Muscle layer of colon (tissue), 2 donors: ENCODE results near the gene CACHD1.

Experiments used
- H3K27ac ChIP-seq: one replicate; pipeline ENCODE4 v1.7.0; 2013; ENCODE audit warnings: low read depth, mild to moderate bottlenecking, low read length, moderate library complexity
- H3K27me3 ChIP-seq, 2 donors: one replicate each; pipeline ENCODE4 v1.7.0; 2013; ENCODE audit warnings: low read length in 2 of 2, mild to moderate bottlenecking in 2 of 2; ENCODE audit not compliant: insufficient read depth in 2 of 2, control insufficient read depth in 1 of 2
- H3K36me3 ChIP-seq: one replicate; pipeline ENCODE4 v1.7.0; 2013; ENCODE audit warnings: mild to moderate bottlenecking, low read length; ENCODE audit not compliant: insufficient read depth
- H3K4me1 ChIP-seq: one replicate; pipeline ENCODE4 v1.7.0; 2013; ENCODE audit warnings: mild to moderate bottlenecking, low read length; ENCODE audit not compliant: insufficient read depth
- H3K4me3 ChIP-seq, 2 donors: one replicate each; pipeline ENCODE4 v1.7.0; 2013; ENCODE audit warnings: low read length in 2 of 2, low read depth in 1 of 2, mild to moderate bottlenecking in 1 of 2, moderate library complexity in 1 of 2
- H3K9ac ChIP-seq: one replicate; pipeline ENCODE4 v1.7.0; 2013; ENCODE audit warnings: low read length
- H3K9me3 ChIP-seq: one replicate; pipeline ENCODE4 v1.7.0; 2013; ENCODE audit warnings: mild to moderate bottlenecking, low read length
- donor health status: abdominal sarcoma.
- donor health status: Adenocarcinoma of cecum.

The CACHD1 gene

GRCh38 chr1:64678366-64678765, 208.4 kb downstream of the CACHD1 start:
- peaks cover 11% of the 10 kb centered on the region for H3K4me1 ChIP-seq
- no peak overlapping the region for H3K4me3 ChIP-seq
- H3K9me3 ChIP-seq, result no peaks in the 10 kb centered on the region
- H3K9ac ChIP-seq, result no peak overlapping the region
- H3K27ac ChIP-seq, result no peak overlapping the region
- H3K36me3 ChIP-seq, result peaks cover 27% of the 10 kb centered on the region
- no peaks in the 10 kb centered on the region for H3K27me3 ChIP-seq

GRCh38 chr1:64679177-64679576, 209.2 kb downstream of the CACHD1 start:
- no peaks in the 10 kb centered on the region for H3K27me3 ChIP-seq
- H3K27ac ChIP-seq, result no peak overlapping the region
- H3K4me3 ChIP-seq, result no peak overlapping the region
- no peaks in the 10 kb centered on the region for H3K9me3 ChIP-seq
- H3K36me3 ChIP-seq, result peaks cover 27% of the 10 kb centered on the region
- H3K9ac ChIP-seq, result no peak overlapping the region
- peaks cover 11% of the 10 kb centered on the region for H3K4me1 ChIP-seq

- H3K9me3 ChIP-seq, result no peaks in the 10 kb centered on the region
- no peak overlapping the region for H3K9ac ChIP-seq
- H3K27me3 ChIP-seq, result no peaks in the 10 kb centered on the region
- peaks cover 27% of the 10 kb centered on the region for H3K36me3 ChIP-seq
- H3K4me3 ChIP-seq, result no peak overlapping the region
- H3K27ac ChIP-seq, result no peak overlapping the region
- H3K4me1 ChIP-seq, result peaks cover 11% of the 10 kb centered on the region
Observed at GRCh38 chr1:64680599-64680998, 210.7 kb downstream of the CACHD1 start.

- Histone ChIP-seq H3K36me3 (peaks cover 27% of the 10 kb centered on the region), H3K27me3 (no peaks in the 10 kb centered on the region)
Observed at GRCh38 chr1:64681043-64681442, 211.1 kb downstream of the CACHD1 start.

GRCh38 chr1:64683419-64683818, 213.5 kb downstream of the CACHD1 start:
- no peak overlapping the region for H3K4me3 ChIP-seq
- H3K4me1 ChIP-seq, result peaks cover 5% of the 10 kb centered on the region
- H3K9me3 ChIP-seq, result no peaks in the 10 kb centered on the region
- H3K27ac ChIP-seq, result no peak overlapping the region
- H3K36me3 ChIP-seq, result peaks cover 27% of the 10 kb centered on the region
- no peak overlapping the region for H3K9ac ChIP-seq
- H3K27me3 ChIP-seq, result no peaks in the 10 kb centered on the region

More at GRCh38 chr1:64681043-64681442, 211.1 kb downstream of the CACHD1 start:
- no peak overlapping the region for H3K4me3 ChIP-seq
- no peak overlapping the region for H3K9ac ChIP-seq
- H3K9me3 ChIP-seq, result no peaks in the 10 kb centered on the region
- no peak overlapping the region for H3K27ac ChIP-seq
- H3K4me1 ChIP-seq, result peaks cover 11% of the 10 kb centered on the region

- Histone ChIP-seq H3K4me1 (no peaks in the 10 kb centered on the region), H3K9ac (no peak overlapping the region), H3K27me3 (no peaks in the 10 kb centered on the region), H3K9me3 (no peaks in the 10 kb centered on the region), H3K4me3 (no peak overlapping the region), H3K27ac (no peak overlapping the region), H3K36me3 (peaks cover 19% of the 10 kb centered on the region)
Observed at GRCh38 chr1:64685217-64685616, 215.3 kb downstream of the CACHD1 start.

GRCh38 chr1:64685765-64686341, 215.9 kb downstream of the CACHD1 start:
- no peaks in the 10 kb centered on the region for H3K4me1 ChIP-seq
- no peaks in the 10 kb centered on the region for H3K9me3 ChIP-seq
- H3K27ac ChIP-seq, result no peak overlapping the region
- peaks cover 14% of the 10 kb centered on the region for H3K36me3 ChIP-seq
- no peak overlapping the region for H3K9ac ChIP-seq
- no peaks in the 10 kb centered on the region for H3K27me3 ChIP-seq
- no peak overlapping the region for H3K4me3 ChIP-seq

GRCh38 chr1:64686828-64687724, 217.1 kb downstream of the CACHD1 start:
- no peaks in the 10 kb centered on the region for H3K9me3 ChIP-seq
- H3K36me3 ChIP-seq, result peaks cover 10% of the 10 kb centered on the region
- H3K27ac ChIP-seq, result no peak overlapping the region
- H3K27me3 ChIP-seq, result no peaks in the 10 kb centered on the region
- peaks cover 1% of the 10 kb centered on the region for H3K4me1 ChIP-seq
- H3K4me3 ChIP-seq, result no peak overlapping the region
- no peak overlapping the region for H3K9ac ChIP-seq

GRCh38 chr1:64687725-64688327, 217.9 kb downstream of the CACHD1 start:
- peaks cover 6% of the 10 kb centered on the region for H3K4me1 ChIP-seq
- H3K9ac ChIP-seq, result no peak overlapping the region
- H3K9me3 ChIP-seq, result no peaks in the 10 kb centered on the region
- H3K36me3 ChIP-seq, result peaks cover 3% of the 10 kb centered on the region
- H3K4me3 ChIP-seq, result no peak overlapping the region
- H3K27ac ChIP-seq, result no peak overlapping the region
- no peaks in the 10 kb centered on the region for H3K27me3 ChIP-seq

GRCh38 chr1:64691626-64692025, 221.7 kb downstream of the CACHD1 start:
- H3K4me3 ChIP-seq, result peak overlapping the region in 1 of 2 donors; percentile 30

GRCh38 chr1:64692911-64693310, 223.0 kb downstream of the CACHD1 start:
- Histone ChIP-seq H3K27ac (no peak overlapping the region), H3K4me1 (peaks cover 6% of the 10 kb centered on the region), H3K9me3 (no peaks in the 10 kb centered on the region), H3K9ac (no peak overlapping the region), H3K4me3 (no peak overlapping the region), H3K27me3 (no peaks in the 10 kb centered on the region), H3K36me3 (no peaks in the 10 kb centered on the region)

More at GRCh38 chr1:64691626-64692025, 221.7 kb downstream of the CACHD1 start:
- Histone ChIP-seq H3K9me3 (no peaks in the 10 kb centered on the region), H3K36me3 (no peaks in the 10 kb centered on the region), H3K27me3 (no peaks in the 10 kb centered on the region), H3K4me1 (peaks cover 6% of the 10 kb centered on the region), H3K27ac (peak overlapping the region; percentile 17), H3K9ac (no peak overlapping the region)
